Brain microvascular endothelial cell (primary cell): Measurements from ENCODE around the gene PDGFRA.
A peak's percentile ranks its signal among the peaks of the same experiment; 100 is the strongest.

ENCODE experiments used
- DNase-seq: peaks from one replicate; pipeline ENCODE4 v3.0.0-alpha.2; 2020
- H3K27ac ChIP-seq: fragments of 250-450 bp; sonication (Bioruptor Pico); 2 replicates; pipeline ENCODE4 v1.5.1; 2020; ENCODE audit warnings: mild to moderate bottlenecking, moderate library complexity
- H3K27me3 ChIP-seq: fragments of 250-450 bp; sonication (Bioruptor Pico); replicated peaks from 2 replicates; pipeline ENCODE4 v1.5.1; 2020; ENCODE audit warnings: mild to moderate bottlenecking
- H3K36me3 ChIP-seq: fragments of 250-450 bp; sonication (Bioruptor Pico); replicated peaks from 2 replicates; pipeline ENCODE4 v1.5.1; 2020; ENCODE audit warnings: mild to moderate bottlenecking
- H3K4me3 ChIP-seq: 2 replicates; pipeline ENCODE4 v1.5.1; 2011; ENCODE audit warnings: low read depth, mild to moderate bottlenecking, control low read depth, low read length, moderate library complexity
- CTCF ChIP-seq: IDR thresholded peaks from 2 replicates; pipeline ENCODE4 v1.5.1; 2011; ENCODE audit warnings: low read depth, mild to moderate bottlenecking, moderate library complexity, low read length, control low read depth, inconsistent platforms; ENCODE audit errors: missing control alignments
- in situ Hi-C: cut with HindIII; loops from 2 replicates; pipeline ENCODE4 v1.10.0; 2017; ENCODE audit warnings: low sequenced_read_pairs, low pct_ligation_motif_present

PDGFRA gene

DNA sequence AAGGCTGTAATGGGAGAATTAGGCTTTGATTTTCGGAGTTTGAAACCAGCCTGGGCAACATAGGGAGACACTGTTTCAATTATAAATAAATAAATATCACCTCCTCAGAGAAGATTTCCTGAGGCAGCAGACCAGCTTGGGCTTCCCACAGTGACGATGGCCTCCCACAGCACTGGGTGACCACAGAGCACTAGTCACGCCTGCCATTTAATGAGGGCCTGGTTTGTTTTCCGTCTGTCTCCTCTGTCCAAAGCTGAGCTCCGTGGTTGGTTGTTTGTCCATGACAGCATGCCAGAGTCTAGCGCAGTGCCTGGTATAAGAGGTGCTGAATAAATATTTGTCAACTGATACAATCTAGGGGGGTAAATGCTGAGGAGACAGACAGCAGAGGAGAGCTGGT is 10.4 kb upstream of the PDGFRA start:
- Histone ChIP-seq H3K4me3 (no peak overlapping the region), H3K36me3 (no peaks in the 10 kb centered on the region), H3K27me3 (no peaks in the 10 kb centered on the region), H3K27ac (no peak overlapping the region)
- in situ Hi-C loops, result loop anchor here (25.0 kb wide), 2 partner anchors 306 to 506 kb away; no protein-coding TSS in a partner anchor
- DNase-seq, result no peak
- no peak for TF ChIP-seq CTCF

DNA sequence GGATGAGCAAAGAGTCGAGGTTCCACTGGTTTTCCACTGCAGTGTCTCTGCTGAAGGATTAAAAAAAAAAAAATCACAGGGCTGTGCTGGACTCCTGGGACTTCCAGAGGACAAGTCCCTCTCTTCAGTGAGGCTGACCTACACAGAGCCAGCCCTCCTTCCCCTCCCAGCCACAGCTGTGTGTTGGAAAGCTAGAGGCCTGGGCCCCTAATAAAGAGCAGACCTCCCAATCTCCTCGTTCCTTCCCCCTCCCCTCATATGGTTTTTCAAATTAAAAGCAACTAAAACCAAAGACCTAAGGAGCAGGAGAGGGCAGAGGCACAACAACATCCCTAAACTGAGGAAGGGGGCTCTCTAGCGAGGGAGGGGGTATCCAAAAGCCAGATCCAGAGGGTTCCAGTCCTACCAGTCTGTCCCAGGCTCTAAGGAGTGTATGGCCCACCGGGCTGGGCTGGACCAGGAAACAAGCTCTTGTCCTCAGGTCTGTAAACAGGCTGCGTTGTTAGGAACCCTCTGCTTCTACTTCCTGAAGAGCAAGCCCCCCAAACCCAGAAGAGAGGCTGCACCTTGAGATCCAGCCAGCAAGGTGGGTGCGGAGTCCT is 4.0 kb upstream of the PDGFRA start:
- in situ Hi-C loops, result loop anchor here (25.0 kb wide), 2 partner anchors 313 to 513 kb away; no protein-coding TSS in a partner anchor
- Histone ChIP-seq H3K36me3 (no peaks in the 10 kb centered on the region), H3K27ac (no peak overlapping the region), H3K4me3 (no peak overlapping the region), H3K27me3 (no peaks in the 10 kb centered on the region)
- no peak for TF ChIP-seq CTCF
- no peak for DNase-seq

DNA sequence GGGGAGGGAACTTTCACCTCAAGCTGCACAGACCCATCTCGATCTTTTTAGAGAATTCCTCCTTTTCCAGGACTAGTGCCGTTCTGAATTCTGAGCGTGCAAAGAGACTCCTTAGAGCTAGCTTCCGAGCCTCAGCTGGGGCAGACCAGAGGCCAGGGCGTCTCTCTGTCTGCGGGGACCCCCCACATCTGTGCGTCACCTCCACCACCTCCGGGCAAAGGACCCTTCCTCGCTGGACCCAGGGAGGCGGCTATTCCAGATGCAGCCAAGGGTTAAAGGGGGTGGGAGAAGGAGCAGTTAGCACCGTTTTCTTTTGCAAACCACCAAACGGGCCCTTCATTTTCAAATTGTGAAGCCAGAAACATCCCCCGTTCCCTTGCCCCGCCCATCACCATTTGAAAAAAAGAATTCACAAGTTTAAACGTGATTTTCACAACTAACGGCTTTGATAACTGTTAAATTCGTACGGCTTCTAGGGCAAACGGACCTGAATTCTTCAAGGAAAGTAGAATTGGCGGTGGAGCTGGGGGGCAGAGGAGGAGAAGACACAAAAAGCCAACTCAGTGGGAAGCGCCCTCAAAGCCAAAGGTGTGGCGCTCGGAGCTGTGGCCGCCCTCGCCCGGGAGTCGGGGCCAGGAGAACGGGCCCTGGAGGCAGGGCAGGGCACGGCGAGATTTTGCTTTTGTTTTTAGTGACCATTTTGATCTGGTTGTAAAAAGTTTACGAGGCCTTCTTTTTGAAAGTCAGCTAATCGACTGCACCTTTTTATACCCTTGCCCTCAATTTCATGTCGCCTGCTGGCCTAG is 3.3 kb upstream of the PDGFRA start:
- H3K4me3 ChIP-seq, result peak overlapping the region; percentile 66
- no peak for DNase-seq
- no peak overlapping the region for H3K27ac ChIP-seq
- H3K36me3 ChIP-seq, result no peaks in the 10 kb centered on the region
- H3K27me3 ChIP-seq, result peaks cover 2% of the 10 kb centered on the region
- no peak for TF ChIP-seq CTCF
- in situ Hi-C loops, result no loop called here

DNA sequence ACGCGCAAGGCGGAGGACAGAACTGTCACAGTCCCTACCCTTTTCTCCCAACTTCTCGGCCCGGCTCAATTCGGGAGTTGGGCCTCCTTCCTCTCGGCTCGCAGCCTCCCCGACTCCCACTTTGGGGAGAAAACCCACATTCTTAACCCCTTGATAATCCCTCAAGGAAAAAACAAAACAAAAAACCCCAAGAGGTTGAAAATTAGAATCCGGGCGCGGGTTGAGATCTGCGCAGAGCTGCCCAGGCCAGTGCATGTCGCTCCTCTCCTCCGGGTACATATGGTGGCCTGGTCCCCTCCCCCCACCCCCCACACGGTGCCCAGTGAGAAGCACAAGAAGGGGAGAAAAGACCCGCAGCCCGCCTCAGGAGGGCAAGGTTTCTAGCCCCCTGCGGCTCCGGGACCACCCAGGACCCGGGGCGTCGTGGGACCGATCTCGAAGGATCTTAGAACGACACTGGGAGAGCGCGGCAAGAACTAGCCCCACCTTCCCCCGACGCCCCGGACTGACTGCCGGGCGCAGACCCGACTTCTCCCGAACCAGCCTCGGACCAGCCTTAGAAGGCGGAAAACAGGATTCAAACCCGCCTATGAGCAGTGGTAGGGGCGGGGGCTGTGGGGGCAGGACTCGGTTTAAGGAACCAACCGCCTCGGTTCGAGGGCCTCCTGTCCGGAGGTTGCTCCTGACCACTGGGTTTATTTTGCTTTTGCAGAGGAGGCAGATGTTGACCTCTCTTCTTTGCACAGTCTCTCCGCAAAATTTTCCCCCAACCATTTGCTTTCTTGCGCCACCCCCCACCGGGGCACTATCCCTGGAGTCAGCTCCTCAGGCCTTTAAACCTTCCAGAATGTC is 2.5 kb upstream of the PDGFRA start:
- peak; percentile 14 for DNase-seq
- peak overlapping the region; percentile 66 for H3K4me3 ChIP-seq
- H3K27me3 ChIP-seq, result peaks cover 4% of the 10 kb centered on the region
- no peak for TF ChIP-seq CTCF
- H3K27ac ChIP-seq, result no peak overlapping the region
- H3K36me3 ChIP-seq, result no peaks in the 10 kb centered on the region
- in situ Hi-C loops, result no loop called here

GRCh38 chr4:54227256-54228055 is 1.6 kb upstream of the PDGFRA start:
- Histone ChIP-seq H3K36me3 (no peaks in the 10 kb centered on the region), H3K27ac (no peak overlapping the region), H3K27me3 (peaks cover 12% of the 10 kb centered on the region), H3K4me3 (peak overlapping the region; percentile 66)
- no peak for TF ChIP-seq CTCF
- in situ Hi-C loops, result no loop called here
- peak; percentile 57 for DNase-seq
